DOHH2 (cell line): ENCODE results near the gene ABCF3.

Source experiments
- CTCF ChIP-seq: fragments of 200-600 bp; sonication (generic); IDR thresholded peaks from one replicate; pipeline ENCODE4 v1.5.1; 2014; ENCODE audit warnings: antibody characterized with exemption, mild to moderate bottlenecking, low read depth, low read length; ENCODE audit not compliant: poor library complexity, severe bottlenecking
- EZH2phosphoT487 ChIP-seq: fragments of 200-600 bp; sonication (generic); IDR thresholded peaks from 2 replicates; pipeline ENCODE4 v1.6.1; 2017; ENCODE audit warnings: borderline replicate concordance, mild to moderate bottlenecking, antibody characterized with exemption, low read length, moderate library complexity, mixed read lengths

- peak; percentile 39 for TF ChIP-seq CTCF
- TF ChIP-seq EZH2phosphoT487, result no peak
Observed at GRCh38 chr3:184174646-184175492, 11.1 kb upstream of the ABCF3 start, which contains the start of gene AP2M1.
